Panc1 (cell line): ENCODE results near the gene PCNX2. TPM values are rescaled to one million over a fixed set of nuclear protein-coding genes. Genes with fewer than 3 reads are reported as not detected.

Experiments
- ATAC-seq: fragments of 200-7000 bp; cut with Tn5 transposase; 2 replicates; pipeline ENCODE4 v1.9.1; 2020; ENCODE audit warnings: mild to moderate bottlenecking, moderate library complexity
- BruUV-seq: library from RNA; stranded (reverse); fragments of 400-500 nt; replicated peaks from 2 replicates; lab custom pipeline; 2021; lab: Mats Ljungman, UMichigan
- CTCF ChIA-PET: fragments of 300-600 bp; sonication (Branson Sonifier 250); formaldehyde crosslinking; loops from one replicate; lab custom pipeline; 2022; ENCODE audit warnings: antibody characterized with exemption; lab: Charles Lee
- POLR2A ChIA-PET: fragments of 300-600 bp; sonication (Branson Sonifier 250); formaldehyde crosslinking; loops from one replicate; lab custom pipeline; 2022; ENCODE audit warnings: antibody characterized with exemption; lab: Charles Lee
- DNase-seq: peaks from one replicate; pipeline ENCODE4 v3.0.0-alpha.2; 2010; ENCODE audit warnings: low read depth, low spot score
- H3K27ac ChIP-seq: 2 replicates; pipeline ENCODE4 v1.5.1; 2011; ENCODE audit warnings: mild to moderate bottlenecking, low read length, inconsistent platforms
- H3K27me3 ChIP-seq: fragments of 200-500 bp; sonication (Bioruptor generic); 2 replicates; pipeline ENCODE4 v1.6.0; 2014; ENCODE audit warnings: low read length, inconsistent platforms; ENCODE audit not compliant: control insufficient read depth, insufficient read depth
- H3K36me3 ChIP-seq: fragments of 200-500 bp; sonication (Bioruptor generic); 2 replicates; pipeline ENCODE4 v1.5.1; 2014; ENCODE audit warnings: inconsistent platforms, mild to moderate bottlenecking, low read length, moderate library complexity; ENCODE audit not compliant: control insufficient read depth, insufficient read depth
- H3K4me1 ChIP-seq: 2 replicates; pipeline ENCODE4 v1.5.1; 2011; ENCODE audit warnings: inconsistent platforms, mild to moderate bottlenecking, low read length, moderate library complexity; ENCODE audit not compliant: control insufficient read depth, insufficient read depth
- H3K4me3 ChIP-seq, 2 experiments: 2 replicates each; pipeline ENCODE4 v1.5.1; 2011 to 2012; ENCODE audit warnings: low read depth in 2 of 2, low read length in 2 of 2, mild to moderate bottlenecking in 2 of 2, inconsistent platforms in 1 of 2, moderate library complexity in 1 of 2
- H3K9me3 ChIP-seq: fragments of 200-500 bp; sonication (Bioruptor generic); 2 replicates; pipeline ENCODE4 v1.5.1; 2014; ENCODE audit warnings: low read depth, mild to moderate bottlenecking, inconsistent platforms, low read length, moderate library complexity; ENCODE audit not compliant: control insufficient read depth, insufficient read depth
- POLR2AphosphoS5 ChIP-seq: IDR thresholded peaks from 2 replicates; pipeline ENCODE4 v1.6.1; 2012; ENCODE audit warnings: mild to moderate bottlenecking, low read depth, low read length, moderate library complexity
- SIN3A ChIP-seq: IDR thresholded peaks from 2 replicates; pipeline ENCODE4 v1.6.1; 2012; ENCODE audit warnings: low read depth, mild to moderate bottlenecking, low read length, moderate library complexity, borderline replicate concordance; ENCODE audit not compliant: insufficient read depth
- TCF7L2 ChIP-seq: IDR thresholded peaks from 2 replicates; pipeline ENCODE4 v1.6.1; 2011; ENCODE audit warnings: mild to moderate bottlenecking, low read depth, low read length, inconsistent platforms
- in situ Hi-C: cut with HindIII; loops from 2 replicates; pipeline ENCODE4 v1.10.0; 2016; ENCODE audit warnings: low sequenced_read_pairs, low pct_unique_long_range_greater_than_20kb
- intact Hi-C: fragments of 100-400 bp; cut with micrococcal nuclease; formaldehyde crosslinking; loops from one replicate; pipeline ENCODE4 v1.10.0; 2022; ENCODE audit not compliant: unreplicated experiment
- total RNA-seq: library from RNA; stranded (reverse); gene quantifications from one replicate; pipeline ENCODE4 v1.2.1, GENCODE V29; 2021; ENCODE audit not compliant: unreplicated experiment
- TF ChIP-seq, protein P1 (sequence below): fragments of 450-650 bp; IDR thresholded peaks from 2 replicates; pipeline ENCODE4 v1.5.1; 2017; ENCODE audit warnings: mild to moderate bottlenecking
- TF ChIP-seq, protein P2 (sequence below), 2 experiments: IDR thresholded peaks; 2 replicates each; pipeline ENCODE4 v1.6.1; 2011 to 2012; ENCODE audit warnings: low read depth in 2 of 2, control low read depth in 1 of 2, low read length in 1 of 2, mild to moderate bottlenecking in 1 of 2, moderate library complexity in 1 of 2; ENCODE audit not compliant: insufficient read depth in 1 of 2

Gene PCNX2
- total RNA-seq, 1 experiment from 2014 or later: 2.6 TPM

DNA sequence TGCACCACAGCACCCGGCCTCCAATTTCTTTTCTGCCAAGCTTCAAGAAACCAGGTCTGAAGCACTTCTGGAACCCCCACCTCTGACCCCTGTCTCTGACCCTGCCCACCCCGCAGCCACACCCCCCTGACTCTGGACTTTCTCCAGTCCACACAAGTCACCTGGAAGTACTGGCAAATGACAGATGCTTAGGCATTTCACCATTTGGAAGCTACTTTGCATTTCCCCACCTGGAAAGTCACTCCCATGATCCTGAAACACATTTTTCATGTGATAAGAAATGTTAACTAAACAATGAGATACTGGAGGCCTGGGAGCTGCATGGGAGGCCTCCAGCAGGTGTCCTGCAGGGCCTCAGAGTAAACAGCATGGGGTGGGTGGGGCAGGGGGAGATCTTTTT lies 299.4 kb downstream of the PCNX2 start:
- no peaks in the 10 kb centered on the region for H3K9me3 ChIP-seq
- ChIA-PET CTCF (no interaction called here), POLR2A (interaction anchor here (0.7 kb wide), 1 partner anchor 123 kb away, joined by 4 read pairs; no protein-coding TSS in a partner anchor)
- TF ChIP-seq SIN3A (no peak), POLR2AphosphoS5 (no peak), TCF7L2 (no peak)
- TF ChIP-seq, protein P1, sequence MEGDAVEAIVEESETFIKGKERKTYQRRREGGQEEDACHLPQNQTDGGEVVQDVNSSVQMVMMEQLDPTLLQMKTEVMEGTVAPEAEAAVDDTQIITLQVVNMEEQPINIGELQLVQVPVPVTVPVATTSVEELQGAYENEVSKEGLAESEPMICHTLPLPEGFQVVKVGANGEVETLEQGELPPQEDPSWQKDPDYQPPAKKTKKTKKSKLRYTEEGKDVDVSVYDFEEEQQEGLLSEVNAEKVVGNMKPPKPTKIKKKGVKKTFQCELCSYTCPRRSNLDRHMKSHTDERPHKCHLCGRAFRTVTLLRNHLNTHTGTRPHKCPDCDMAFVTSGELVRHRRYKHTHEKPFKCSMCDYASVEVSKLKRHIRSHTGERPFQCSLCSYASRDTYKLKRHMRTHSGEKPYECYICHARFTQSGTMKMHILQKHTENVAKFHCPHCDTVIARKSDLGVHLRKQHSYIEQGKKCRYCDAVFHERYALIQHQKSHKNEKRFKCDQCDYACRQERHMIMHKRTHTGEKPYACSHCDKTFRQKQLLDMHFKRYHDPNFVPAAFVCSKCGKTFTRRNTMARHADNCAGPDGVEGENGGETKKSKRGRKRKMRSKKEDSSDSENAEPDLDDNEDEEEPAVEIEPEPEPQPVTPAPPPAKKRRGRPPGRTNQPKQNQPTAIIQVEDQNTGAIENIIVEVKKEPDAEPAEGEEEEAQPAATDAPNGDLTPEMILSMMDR: no peak
- TF ChIP-seq, protein P2, sequence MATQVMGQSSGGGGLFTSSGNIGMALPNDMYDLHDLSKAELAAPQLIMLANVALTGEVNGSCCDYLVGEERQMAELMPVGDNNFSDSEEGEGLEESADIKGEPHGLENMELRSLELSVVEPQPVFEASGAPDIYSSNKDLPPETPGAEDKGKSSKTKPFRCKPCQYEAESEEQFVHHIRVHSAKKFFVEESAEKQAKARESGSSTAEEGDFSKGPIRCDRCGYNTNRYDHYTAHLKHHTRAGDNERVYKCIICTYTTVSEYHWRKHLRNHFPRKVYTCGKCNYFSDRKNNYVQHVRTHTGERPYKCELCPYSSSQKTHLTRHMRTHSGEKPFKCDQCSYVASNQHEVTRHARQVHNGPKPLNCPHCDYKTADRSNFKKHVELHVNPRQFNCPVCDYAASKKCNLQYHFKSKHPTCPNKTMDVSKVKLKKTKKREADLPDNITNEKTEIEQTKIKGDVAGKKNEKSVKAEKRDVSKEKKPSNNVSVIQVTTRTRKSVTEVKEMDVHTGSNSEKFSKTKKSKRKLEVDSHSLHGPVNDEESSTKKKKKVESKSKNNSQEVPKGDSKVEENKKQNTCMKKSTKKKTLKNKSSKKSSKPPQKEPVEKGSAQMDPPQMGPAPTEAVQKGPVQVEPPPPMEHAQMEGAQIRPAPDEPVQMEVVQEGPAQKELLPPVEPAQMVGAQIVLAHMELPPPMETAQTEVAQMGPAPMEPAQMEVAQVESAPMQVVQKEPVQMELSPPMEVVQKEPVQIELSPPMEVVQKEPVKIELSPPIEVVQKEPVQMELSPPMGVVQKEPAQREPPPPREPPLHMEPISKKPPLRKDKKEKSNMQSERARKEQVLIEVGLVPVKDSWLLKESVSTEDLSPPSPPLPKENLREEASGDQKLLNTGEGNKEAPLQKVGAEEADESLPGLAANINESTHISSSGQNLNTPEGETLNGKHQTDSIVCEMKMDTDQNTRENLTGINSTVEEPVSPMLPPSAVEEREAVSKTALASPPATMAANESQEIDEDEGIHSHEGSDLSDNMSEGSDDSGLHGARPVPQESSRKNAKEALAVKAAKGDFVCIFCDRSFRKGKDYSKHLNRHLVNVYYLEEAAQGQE (IDR thresholded peaks at IDR 0.05; ENCODE audit: insufficient read depth in 1 of 2, low read depth in 2 of 2, low read length in 1 of 2): no peak
- no peak overlapping the region for H3K27ac ChIP-seq
- BruUV-seq: no TSS peak
- H3K36me3 ChIP-seq: no peaks in the 10 kb centered on the region
- no peak for DNase-seq
- no peak for ATAC-seq
- no peaks in the 10 kb centered on the region for H3K27me3 ChIP-seq
- intact Hi-C loops: no loop called here
- H3K4me3 ChIP-seq: no peak overlapping the region
- in situ Hi-C loops: no loop called here
- H3K4me1 ChIP-seq: no peaks in the 10 kb centered on the region

- H3K4me3 ChIP-seq: no peak overlapping the region
- H3K27ac ChIP-seq: no peak overlapping the region
- H3K4me1 ChIP-seq: no peaks in the 10 kb centered on the region
- ChIA-PET CTCF (no interaction called here), POLR2A (no interaction called here)
- TF ChIP-seq SIN3A (no peak), POLR2AphosphoS5 (no peak), TCF7L2 (no peak)
- TF ChIP-seq, protein P2 (IDR thresholded peaks at IDR 0.05; ENCODE audit: insufficient read depth in 1 of 2, low read depth in 2 of 2, low read length in 1 of 2): no peak
- TF ChIP-seq, protein P1: no peak
- no peaks in the 10 kb centered on the region for H3K36me3 ChIP-seq
- no TSS peak for BruUV-seq
- in situ Hi-C loops: no loop called here
- no peaks in the 10 kb centered on the region for H3K9me3 ChIP-seq
- no peak for ATAC-seq
- no peak for DNase-seq
- intact Hi-C loops: no loop called here
- H3K27me3 ChIP-seq: no peaks in the 10 kb centered on the region
These were observed 300.3 kb downstream of the PCNX2 start for GRCh38 chr1:232995189-232995588.
